HG02852 (cell line): ENCODE measurements around the gene HIBADH.

Experiments
- ATAC-seq: cut with Tn5 transposase; IDR thresholded peaks from one replicate; pipeline ENCODE4 v1.9.1; 2021; ENCODE audit warnings: mild to moderate bottlenecking, moderate library complexity; ENCODE audit not compliant: unreplicated experiment

Gene HIBADH

DNA sequence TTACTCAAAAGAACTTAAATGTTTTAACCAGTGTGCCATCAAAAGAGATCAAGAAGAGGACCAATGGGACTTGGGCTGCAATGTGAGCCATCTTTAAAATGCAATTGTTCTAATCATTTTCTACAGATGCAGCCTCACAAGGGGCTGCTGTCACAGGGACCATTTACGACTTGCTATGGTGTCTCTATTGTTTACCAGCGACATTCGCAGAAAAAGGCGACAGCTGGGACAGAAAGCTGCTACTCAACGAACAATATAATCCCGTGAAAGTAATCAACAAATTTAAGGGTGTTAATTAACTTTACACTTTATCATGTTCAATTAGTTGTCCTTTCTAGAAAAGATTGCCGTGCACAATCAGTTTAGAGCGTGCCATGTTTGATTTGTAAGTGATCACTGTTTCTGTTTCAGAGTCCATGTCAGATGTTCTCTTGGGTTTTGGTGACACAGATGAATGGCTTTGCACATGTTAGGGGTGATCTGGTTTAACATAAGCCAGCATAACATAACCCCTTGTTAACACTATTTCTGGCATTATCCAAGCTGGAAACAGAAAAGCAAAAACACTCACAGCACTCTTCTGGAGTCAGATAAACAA, 110.8 kb downstream of the HIBADH start:
- no peak for ATAC-seq

DNA sequence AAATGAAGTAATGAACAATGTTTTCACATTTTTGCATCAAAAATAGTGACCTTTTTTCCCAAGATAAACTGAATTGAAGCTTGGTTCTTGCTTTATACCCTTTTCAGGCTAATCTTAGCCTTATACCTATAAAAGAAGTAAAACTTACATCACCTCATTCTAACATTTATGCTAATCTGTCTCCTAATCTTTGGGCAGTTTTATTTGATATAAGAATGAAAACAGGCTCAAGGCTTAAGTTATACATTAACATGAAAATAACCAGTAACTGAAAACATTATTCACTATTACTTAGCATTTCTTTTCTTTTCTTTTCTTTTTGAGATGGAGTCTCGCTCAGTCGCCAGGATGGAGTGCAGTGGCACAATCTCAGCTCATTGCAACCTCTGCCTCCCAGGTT, 113.1 kb downstream of the HIBADH start:
- ATAC-seq = no peak

DNA sequence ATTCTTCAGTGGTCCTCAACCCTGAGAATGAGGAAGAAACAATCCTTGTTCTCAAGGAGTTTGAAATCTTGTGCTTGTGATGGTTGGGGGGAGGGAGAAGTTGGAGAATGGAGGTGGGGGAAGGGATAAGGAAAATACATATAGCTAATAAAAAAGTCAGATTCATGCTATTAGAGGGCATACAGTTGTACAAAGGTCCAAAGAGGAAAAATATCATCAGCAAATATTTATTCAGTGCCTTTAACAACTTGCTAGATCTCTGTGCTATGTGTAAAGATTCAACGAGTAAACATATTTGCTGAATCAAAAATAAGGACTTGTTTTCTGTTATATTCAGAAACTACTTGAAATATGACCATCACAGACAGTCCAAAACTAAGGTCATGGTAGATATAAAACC, 114.4 kb downstream of the HIBADH start:
- no peak for ATAC-seq

DNA sequence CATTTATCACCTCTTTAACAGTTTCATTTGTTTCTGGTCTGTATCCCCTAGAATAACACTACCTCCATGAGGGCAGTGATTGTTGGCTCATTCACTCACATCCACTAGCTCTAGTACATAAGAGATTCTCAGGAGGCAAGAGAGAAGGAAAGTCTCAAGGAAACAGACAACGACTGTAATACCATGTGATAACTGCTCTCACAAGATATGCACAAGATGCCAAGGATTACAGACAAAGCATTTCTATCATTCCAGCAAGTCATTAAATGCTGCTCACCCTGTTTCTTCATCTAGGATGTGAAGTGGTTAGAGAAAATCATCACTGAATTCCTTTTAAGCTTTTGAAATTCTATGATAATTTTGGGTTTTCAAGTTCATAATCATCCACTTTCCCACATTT, 115.3 kb downstream of the HIBADH start:
- no peak for ATAC-seq

DNA sequence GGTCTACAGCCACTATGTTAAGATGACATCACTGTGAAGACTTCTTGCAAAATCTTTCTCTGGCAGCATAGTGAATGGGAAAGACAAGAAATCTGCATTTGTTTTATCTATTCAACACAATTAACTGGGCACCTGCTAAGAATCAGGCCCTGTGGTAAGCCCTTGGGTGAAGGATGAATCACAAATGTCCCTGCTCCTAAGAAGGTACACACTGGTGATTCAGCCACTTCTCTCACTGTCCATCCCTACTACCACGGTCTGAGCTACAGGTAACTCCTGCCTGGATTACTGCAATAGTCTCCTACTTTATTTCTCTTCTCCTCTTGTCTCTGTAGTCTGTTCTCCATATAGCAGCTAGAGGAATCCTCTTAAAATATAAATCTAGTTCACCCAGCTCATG, 116.1 kb downstream of the HIBADH start:
- no peak for ATAC-seq

DNA sequence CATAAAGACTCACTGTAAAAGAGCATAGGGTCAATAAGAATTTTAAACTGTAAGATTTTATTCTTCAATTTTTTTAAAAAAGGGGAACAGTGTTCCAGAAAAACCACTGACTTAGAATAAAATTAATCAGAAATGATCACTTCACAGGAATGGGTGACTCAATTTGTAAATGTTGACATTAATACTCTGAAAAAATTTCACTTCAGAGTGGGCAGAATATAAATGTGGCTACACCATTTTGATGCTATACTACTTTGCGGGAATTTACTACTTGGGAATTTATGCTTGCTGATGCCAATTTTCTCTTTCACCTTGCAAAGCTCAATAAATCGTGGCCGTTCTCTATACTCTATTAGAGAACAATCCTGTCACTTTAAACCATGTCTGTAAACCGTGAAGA, 126.9 kb downstream of the HIBADH start:
- no peak for ATAC-seq

DNA sequence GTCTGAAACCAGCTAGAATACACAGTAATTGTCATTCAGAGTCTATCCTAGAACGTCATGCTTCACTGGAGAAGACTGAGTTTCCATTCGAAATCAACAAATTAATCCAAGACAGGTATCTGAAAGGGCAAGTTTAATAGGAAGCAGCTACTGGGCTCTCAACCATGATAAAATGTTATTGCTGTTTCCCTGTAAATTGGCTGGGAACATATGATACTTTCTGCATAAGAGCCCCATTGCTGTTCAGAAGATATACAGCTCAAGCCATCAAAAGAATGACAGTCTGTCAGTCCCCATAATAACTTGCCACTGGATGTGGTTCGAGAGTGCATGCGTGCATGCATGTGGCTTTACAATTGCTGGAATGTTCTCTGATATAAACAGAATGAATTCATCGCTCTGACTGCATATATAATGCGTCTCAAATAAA, 129.0 kb downstream of the HIBADH start:
- ATAC-seq = no peak

DNA sequence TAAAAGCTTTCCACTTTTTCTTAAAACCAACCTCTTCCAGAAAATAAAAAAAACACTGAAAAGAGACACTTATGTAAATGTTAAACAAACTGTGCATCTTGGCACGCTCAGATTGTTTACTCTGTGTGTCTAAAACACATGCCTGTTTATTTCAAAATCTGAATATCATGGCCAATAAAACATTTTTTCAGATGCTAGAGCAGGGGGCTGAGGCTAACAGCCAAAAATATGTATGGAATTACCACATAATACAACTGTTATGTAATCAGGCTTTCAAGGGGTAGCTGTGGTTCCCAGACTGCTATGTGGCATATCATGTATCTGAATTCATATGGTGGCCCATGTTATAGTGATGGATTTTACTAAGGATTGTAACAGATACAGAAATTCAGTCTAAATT, 130.4 kb downstream of the HIBADH start:
- ATAC-seq = no peak

DNA sequence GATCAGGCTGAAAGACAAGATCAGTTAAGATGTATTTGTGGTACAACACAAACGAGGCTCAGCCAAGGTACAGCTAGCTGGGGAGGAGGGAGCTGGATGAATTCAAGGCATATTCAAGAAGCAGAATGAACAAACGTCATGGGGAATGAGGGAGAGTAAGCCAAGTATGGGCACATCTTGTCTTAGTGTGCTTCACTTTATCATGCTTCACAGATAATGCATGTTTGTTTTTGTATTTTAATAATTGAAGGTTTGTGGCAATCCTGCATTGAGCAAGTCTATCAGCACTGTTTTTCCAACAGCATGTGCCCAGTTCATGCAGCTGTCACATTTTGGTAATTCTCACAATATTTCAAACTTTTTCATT, 135.4 kb downstream of the HIBADH start:
- ATAC-seq = no peak

DNA sequence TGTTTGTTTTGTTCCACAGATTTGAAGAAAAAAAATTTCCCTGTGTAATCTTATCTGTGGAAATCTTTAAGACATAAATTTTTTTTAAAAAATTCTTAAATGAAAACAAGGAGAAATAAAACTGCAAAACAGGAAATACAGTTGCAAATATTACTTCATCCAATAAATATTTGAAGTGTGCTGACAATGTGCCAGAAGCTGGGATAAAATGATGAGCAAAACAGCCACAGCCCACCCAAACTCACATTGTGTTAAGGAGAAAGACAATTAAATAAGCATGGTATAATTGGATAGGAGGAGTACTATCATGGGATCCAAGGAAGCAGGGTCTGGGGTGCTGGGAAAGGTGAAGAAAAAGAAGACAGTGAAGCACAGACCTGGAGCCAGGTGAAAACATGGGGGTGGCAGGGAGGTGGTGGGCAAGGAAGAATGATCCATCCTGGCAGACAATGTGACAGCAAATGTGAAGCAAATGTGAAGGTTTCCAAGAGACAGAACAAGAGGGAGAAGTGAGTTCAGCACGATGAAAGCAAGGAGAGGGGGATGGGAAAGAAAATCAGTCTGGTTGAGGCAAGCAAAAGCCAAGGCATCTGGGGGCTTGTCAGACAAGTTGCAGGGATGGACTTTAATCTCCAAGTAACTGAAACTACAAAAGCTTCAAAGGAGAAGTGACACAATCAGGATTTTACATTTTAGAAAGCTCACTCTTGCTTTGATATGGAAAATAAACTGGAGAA, 135.9 kb downstream of the HIBADH start:
- no peak for ATAC-seq

DNA sequence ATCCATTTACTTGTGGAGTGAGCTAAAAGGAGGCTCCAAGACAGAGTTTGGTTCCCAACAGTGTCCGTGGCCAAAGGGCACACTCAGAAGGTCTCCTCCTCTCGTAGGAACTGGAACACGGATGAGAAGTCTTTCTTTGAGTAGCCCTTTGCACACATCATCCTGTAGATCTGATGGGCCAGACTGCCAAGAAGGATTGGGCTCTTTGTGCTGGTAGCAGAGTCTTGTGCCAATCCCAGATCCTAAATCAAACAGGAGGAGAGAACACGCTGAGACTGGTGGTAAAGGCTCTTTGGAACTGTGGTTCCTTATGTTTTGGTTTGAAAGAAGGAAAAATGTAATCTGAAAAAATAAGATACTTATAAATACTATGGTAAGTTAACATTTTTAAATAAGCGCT, 136.6 kb downstream of the HIBADH start:
- no peak for ATAC-seq

DNA sequence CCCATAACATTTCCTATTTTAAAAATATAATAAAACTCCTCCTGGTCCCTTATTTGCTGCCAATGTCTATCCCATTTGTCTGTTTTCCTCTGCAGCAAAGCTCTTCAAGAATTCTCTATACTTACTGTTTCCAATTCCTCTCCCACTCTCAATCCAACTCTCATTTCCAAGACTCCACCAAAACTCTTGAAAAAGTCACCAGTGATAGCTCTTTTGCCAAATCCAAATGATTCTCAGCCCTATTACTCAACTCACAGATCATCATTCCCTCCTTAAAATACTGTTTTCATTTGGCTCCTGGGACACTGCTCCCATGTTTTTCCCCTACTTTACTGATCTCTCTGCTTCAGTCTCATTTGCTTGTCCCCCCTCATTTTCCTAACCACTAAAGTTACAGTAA, 139.4 kb downstream of the HIBADH start:
- ATAC-seq = no peak

DNA sequence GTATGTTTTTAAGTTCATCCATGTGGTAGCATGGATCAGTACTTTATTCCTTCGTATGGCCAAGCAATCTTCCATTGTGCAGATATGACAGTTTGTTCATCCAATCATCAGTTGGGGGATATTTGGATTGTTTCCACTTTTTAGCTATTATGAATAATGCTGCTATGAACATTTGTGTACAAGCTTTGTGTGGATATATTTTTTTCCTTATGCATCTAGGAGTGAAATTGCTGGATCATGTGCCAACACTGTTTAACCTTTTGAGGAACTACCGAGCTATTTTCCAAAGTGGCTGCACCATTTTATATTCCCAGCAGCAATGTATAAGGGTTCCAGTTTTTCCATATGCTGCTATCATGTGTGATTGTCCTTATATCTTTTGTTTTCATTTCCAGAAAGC, 140.1 kb downstream of the HIBADH start:
- ATAC-seq = no peak

DNA sequence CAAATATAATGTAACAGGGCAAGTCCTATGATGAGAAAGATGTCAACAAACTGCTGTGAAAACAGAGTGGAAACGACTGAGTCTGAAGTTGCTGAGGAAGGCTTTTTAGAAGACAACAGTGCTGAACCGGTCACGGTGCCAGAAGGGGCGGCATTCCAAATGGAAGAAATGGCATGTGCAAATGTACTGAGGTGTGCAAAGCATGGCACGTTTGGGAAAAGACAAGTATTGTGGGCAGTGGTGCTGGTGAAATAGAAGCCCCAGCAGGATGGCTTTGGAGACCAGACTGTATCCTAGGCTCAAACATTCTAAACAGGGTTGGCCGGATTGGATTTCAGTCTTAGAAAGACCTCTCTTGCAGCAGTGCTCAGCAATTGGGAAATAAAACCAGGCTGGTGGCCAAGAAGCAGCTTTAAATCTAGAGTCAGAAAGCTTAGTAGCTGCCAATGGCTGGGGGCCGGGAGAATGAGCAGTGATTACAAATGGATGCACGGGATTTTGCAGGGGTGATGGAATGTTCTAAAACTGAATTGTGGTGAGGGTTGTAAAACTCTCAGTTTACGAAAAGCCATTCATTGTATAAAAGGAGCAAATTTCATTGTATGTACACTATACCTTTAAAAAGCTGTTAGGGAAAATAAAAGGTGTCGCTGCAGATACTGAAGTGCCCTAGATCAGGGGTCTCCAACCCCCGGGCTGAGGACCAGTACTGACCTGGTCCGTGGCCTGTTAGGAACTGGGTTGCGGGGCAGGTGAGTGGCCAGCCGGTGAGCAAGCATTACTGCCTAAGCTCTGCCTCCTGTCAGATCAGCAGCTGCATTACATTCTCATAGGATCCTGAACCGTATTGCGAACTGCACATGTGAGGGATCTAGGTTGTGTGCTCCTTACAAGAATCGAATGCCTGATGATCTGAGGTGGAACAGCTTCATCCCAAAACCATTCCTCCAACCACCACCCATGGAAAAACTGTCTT, 141.6 kb downstream of the HIBADH start:
- ATAC-seq = no peak

DNA sequence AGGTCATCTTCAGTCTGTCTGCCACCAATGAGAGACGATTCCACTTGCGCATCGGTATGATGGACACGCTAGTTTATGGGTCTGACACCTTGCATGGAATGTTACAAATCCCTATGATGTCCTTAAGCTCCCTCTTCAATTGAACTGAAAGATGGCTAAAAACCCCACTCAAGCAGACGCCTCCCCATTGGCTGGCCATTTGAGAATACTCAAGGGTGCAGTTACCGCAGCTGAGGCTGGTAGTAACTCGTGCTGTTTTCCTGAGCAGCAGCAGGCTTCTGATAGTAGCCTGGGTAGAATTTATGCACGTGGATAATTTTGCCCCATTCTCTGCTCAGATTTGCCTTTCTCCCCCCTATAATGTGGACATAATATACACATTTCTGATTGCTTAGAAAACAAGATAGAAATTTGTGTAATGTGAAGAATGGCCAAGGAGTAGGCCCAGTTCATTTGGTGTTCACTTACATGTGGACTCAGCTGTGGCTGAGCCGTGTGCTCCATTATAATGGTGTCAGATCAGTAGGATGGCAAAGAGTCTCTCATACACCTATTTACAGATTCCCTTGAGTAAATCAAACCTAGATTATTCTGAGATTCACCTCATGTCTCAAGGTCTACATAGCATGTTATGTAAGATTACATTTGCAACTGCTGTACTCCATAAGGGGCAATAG, 142.8 kb downstream of the HIBADH start:
- ATAC-seq = no peak

DNA sequence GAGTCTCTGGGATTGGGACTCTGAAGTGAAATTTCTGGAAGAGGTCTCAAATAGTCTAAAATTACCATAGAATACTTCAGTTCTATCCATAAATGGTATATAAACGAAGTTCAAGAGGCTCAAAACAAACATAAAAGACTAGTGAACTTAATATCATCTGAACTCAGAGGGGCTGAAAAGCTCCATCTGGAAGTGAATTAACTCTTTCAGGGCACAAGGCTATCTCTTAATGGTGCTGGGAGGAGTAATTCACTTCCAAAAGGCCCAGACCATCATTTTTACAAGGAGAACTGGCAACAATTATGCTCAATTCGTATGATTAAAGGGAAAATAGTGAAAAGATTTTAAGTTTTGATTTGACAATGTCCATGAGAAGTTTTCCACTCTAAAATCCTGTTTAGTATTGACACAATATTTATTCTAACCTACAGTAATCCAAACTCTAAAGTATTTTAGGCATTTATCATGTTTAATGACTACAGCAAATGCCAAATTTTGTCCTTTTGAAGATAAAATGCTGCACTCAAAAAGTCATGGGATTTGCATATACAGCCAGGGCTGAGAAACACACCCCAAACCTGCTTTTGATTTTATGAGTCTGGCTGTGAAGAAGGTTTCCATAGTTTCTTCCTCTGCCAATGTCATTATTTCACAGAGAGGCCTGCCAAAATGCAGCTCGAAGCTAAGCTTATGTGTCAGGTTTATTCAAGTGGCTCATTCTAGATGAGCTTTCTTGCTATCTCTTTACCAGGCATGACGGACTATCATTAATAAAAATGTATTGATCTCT, 143.9 kb downstream of the HIBADH start:
- no peak for ATAC-seq

DNA sequence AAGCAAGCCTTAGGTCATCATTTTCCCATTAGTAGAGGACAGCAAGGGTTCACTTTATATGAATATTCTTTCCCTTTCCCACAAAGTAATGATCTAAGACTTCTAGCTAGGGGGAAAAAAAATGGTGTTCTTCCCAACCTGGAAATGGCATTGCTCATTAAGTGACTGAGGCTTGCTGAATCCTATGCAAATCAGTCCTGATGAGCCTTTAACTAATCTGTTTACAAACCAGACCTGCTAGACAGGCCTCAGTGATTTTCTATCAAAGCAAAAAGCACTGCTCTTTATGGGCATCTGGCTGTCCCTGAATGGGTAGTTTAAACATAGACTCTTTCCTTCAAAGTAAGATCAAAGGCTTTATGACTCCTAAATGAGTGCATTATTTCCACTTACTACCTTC, 146.3 kb downstream of the HIBADH start:
- ATAC-seq = no peak

DNA sequence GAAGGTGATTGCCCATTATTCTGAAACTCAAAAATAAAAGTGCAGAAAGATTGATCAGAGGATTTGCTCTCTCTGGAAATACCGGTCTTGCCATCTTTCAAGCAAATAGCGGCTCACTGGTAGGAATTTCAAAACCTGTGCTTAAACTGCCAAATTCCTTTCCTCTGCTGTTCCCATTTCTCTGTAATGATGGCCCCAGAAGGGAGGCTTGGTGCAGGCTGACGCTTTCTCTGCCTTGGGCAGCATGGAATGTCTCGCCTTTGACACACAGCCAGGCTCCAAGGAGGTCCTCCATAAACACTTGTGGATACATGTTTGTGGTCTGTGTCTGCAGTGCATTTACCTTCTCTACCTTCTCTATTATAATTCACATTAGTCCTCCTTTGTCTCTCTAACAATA, 146.8 kb downstream of the HIBADH start:
- no peak for ATAC-seq

DNA sequence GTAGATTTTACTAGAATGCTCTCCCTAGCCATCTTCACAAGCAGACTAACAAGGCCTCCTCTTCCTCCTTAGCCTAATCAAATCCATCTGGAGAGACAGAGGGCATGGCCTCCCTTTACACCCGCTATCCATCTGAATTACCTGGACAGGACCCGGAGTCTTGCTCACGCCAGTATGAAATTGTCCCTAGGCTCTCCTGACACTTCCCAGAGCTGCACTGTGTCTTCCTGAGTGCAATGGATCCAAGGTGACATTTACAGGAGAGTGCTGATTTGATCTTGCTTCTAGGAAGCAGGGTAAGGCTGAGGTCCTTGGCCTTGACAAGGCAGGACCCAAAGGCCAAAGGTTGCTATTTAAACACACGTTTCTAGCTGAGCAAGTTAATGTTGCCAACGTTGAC, 147.8 kb downstream of the HIBADH start:
- no peak for ATAC-seq

DNA sequence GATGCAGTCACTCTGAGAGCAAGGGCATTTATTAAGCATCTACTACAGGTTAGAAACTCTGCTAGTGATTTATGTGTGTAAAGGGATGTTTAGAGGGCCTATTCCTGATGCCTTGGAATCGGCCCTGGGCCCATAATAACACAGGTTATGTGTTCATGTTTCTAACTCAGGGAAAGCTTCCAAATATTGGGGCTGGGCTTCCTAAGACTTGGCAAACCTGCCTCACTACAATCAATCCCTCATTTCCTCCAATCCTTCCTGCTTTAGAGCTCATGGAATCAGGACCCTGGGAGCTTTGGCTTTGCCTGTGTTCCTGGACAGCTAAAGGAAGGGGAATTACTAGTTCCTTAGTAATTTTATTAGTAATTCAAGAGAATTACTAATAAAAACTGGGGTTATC, 148.8 kb downstream of the HIBADH start:
- no peak for ATAC-seq
